PFSK-1 (cell line): ENCODE measurements around the gene GMDS.

Experiments used
- FOXP2 ChIP-seq: optimal IDR thresholded peaks from 2 replicates; pipeline ENCODE3; 2011; ENCODE audit warnings: borderline replicate concordance, control low read depth, inconsistent platforms; ENCODE audit not compliant: insufficient read depth; ENCODE audit errors: extremely low read length, extremely low read depth
- POLR2AphosphoS5 ChIP-seq: IDR thresholded peaks from 2 replicates; pipeline ENCODE4 v1.6.1; 2012; ENCODE audit warnings: low read depth, mild to moderate bottlenecking, control low read depth, low read length, moderate library complexity
- SIN3A ChIP-seq: IDR thresholded peaks from 2 replicates; pipeline ENCODE4 v1.6.1; 2012; ENCODE audit warnings: mild to moderate bottlenecking, low read length, moderate library complexity, borderline replicate concordance; ENCODE audit not compliant: insufficient read depth
- TAF1 ChIP-seq: IDR thresholded peaks from 2 replicates; pipeline ENCODE4 v1.6.1; 2012; ENCODE audit warnings: low read length, control low read depth, borderline replicate concordance; ENCODE audit not compliant: insufficient read depth

- no peak for TF ChIP-seq POLR2AphosphoS5
- TF ChIP-seq FOXP2 = no peak
- TF ChIP-seq TAF1 = no peak
- TF ChIP-seq SIN3A = no peak
Observed at GRCh38 chr6:1929931-1930330, 315.5 kb downstream of the GMDS start.
